ENCODE results near the gene OR5D18.
"Not testable (repeated sequence)": the region's sequence is repeated elsewhere in the genome, so short reads cannot be mapped to it uniquely, and the experiment has no call there.

OR5D18 gene

DNA sequence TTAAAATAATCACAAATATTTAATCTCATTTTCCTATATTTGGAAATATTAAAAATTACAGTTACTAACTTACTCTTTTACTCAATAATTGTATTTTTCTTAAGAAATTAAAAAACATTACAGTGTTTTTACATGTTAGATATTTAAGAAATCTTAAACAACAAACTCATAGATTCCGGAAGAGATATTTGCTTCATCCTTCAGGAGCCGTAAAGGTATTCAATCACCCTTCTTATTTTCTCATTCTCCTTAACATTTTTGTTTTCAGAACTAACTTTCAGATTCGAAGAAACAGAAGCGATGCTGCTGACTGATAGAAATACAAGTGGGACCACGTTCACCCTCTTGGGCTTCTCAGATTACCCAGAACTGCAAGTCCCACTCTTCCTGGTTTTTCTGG, at the start of gene OR5D18:
Gene OR5D18 (plus strand): TSS at position 301 of the 400 bp plus-strand sequence. CDS start 0 bp downstream, at position 301.
- no peak for DNase-seq (ENCODE audit: low read depth, low spot score)

DNA sequence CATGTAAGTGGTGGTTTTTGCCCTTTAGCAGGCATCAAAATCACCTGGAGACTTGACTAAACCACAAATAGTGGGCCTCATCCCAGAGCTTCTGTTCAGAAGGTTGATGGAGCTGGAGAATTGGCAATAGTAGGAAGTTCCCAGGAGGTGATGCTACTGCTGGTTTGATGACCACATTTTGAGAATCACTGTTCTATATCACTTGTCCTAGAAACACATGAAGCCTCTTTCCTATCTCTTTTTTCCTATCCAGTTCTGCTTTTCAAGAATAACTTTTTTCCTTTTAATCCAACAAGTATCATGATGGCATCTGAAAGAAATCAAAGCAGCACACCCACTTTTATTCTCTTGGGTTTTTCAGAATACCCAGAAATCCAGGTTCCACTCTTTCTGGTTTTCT, 46.3 kb upstream of the OR5D18 start, which contains the start of gene OR5D13:
Gene OR5D13 (plus strand): TSS at position 301 of the 400 bp plus-strand sequence. CDS start 0 bp downstream, at position 301.
- DNase-seq (ENCODE audit: low read depth, low spot score): no peak

DNA sequence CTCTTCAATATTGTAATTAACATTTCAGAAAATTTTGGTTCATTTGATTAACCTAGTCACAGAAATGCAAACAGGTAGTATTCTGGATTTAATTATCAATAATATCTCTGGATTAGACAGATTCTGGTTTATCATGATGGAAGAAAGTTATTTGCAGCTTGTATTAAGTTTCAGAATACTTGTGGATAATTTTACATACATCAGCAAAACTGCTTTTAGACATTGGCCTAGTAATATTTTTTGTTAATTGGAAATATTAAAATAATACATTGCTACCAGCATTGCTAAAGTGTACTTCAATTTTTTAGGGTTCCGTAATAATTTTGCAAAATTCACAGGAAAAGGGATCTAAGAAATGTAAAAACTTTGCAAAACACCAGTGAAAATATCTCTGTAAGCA, 27.8 kb upstream of the OR5D18 start:
- DNase-seq (ENCODE audit: low read depth, low spot score): no peak

DNA sequence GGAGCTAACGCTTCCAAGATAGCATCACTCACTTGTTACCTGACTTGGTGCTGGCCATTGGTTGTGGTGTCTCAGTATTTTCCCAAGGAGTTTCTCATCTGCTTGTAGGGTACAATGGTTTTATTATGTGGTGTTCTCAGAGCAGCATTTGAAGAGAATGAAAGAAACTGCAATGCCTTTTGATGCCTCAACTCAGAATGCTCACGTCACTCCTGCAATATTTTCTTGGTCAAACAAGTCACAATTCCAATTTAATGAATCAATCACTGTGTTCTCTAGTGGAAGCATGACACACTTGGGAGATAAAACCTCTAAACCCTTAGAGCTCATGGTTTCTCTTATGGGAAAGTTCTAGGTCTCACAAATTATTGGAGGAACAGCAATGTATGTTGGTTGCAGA, 26.1 kb upstream of the OR5D18 start:
- DNase-seq (ENCODE audit: low read depth, low spot score): no peak

DNA sequence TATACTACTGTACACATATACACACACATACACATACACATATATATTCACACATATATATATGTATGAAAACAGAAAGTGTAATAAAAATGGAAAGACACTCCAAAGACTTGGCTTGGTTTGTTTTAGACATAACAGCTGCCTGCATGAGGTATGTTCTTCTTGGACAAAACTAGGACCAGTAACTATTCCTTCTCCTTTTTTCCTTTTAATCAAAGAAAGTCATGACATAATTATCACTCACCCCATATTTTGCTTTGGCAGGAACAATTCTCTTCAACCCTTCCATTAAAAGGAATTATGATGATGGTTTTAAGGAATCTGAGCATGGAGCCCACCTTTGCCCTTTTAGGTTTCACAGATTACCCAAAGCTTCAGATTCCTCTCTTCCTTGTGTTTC, 24.2 kb upstream of the OR5D18 start, which contains the start of gene OR5D14:
Gene OR5D14 (plus strand): TSS at position 301 of the 400 bp plus-strand sequence. CDS start 0 bp downstream, at position 301.
- DNase-seq (ENCODE audit: low read depth, low spot score): no peak

DNA sequence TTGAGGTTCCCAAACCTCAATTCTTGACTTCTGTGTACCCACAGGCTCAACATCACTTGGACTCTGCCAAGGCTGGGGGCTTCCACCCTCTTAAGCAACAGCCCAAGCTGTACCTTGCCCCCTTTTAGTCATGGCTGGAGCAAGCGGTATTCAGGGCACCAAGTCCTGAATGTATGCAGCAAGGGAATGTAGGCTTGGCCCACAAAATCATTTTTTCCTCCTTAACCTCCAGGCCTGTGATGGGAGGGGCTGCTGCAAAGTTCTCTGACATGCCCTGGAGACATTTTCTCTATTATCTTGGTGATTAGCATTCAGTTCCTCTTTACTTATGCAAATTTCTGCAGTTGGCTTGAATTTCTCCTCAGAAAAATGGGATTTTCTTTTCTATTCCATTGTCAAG, 13.2 kb upstream of the OR5D18 start:
- DNase-seq (ENCODE audit: low read depth, low spot score): no peak

DNA sequence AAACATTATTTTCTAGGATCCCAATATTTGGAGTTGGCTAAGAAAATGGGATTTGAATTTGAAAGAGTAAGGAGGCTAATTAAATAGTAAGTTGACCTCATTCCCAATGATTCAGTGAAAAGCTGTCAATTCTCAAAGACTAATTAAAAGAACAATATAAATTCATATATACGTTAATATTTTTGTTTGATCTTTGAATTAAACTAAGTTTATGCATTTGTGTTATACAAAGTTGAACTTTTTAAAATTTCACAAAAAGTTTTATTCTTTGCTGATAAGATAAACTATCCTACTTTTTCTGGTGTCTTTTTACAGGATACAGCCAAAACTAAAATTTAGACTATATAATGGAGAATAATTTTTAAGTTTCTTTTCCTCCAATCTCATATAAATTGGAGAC, 8.4 kb upstream of the OR5D18 start, which contains the start of gene OR5L1:
Gene OR5L1 (plus strand): TSS at position 301 of the 400 bp plus-strand sequence. CDS start 100 bp downstream, outside the sequence.
- no peak for DNase-seq (ENCODE audit: low read depth, low spot score)

DNA sequence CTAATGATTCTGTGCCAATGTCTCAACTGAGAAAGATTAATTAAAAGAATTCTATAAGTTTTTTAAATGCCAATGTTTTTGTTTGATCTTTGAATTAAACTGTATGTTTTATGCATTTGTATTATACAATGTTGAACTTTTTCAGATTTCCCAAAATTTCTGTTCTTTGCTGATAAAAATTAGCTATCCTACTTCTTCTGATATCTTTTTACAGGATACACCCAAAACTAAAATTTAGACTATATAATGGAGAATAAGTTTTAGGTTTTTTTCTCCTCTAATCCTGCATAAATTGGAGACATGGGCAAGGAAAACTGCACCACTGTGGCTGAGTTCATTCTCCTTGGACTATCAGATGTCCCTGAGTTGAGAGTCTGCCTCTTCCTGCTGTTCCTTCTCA, 7.5 kb downstream of the OR5D18 start, which contains the start of gene OR5L2:
Gene OR5L2 (plus strand): TSS at position 301 of the 400 bp plus-strand sequence. CDS start 0 bp downstream, at position 301.
- no peak for DNase-seq (ENCODE audit: low read depth, low spot score)

DNA sequence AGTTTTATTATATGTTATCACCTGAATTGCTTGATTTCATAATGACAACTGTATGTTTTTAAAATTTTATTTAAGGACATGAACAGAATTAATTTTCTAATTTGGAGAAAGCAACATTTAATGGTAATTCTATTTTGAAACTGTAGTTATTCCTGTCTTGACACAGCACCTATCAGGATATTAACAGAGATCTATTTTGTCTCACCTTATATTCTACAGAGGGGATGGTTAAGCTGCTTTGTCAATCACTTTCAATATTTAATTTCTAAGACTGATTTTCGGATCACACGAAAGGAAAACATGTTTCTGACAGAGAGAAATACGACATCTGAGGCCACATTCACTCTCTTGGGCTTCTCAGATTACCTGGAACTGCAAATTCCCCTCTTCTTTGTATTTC, 19.0 kb downstream of the OR5D18 start, which contains the start of gene OR5D16:
Gene OR5D16 (plus strand): TSS at position 301 of the 400 bp plus-strand sequence. CDS start 0 bp downstream, at position 301.
- DNase-seq (ENCODE audit: low read depth, low spot score): no peak

DNA sequence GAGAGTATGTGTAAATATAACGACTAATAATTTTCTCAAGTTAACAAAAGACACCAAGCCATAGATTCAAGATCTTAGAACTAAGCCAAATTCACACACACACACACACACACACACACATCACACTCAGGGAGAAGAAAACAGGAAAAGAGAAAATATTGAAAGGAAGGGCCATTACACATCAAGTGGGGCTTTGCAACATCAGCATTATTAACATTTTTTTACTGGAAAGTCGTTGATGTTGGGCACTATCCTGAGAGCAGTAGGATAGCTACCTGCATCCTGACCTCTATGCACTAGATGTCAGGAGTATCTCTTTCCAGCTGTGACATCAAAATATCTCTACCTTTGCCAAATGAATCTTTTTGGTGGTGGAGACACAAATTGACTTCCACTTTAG, 28.0 kb downstream of the OR5D18 start:
- no peak for DNase-seq (ENCODE audit: low read depth, low spot score)

DNA sequence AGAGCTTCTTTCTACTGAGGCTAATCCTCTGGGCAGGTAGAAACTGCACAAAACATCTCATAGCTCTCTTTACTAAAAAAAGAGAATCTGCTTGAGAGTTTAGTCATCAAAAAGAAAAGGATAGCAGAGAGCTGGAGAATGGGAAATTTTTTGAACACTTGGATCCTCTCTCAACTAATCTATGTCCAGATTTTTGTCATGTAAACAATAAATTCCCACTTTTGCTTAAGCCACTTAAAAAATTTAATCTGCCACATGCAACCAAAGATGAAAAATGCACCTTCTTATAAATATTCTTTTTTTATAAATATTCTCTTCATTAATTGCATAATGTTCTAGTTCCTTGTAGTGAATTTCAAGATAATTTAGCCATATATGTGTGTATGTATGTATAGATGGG, 29.6 kb downstream of the OR5D18 start:
- DNase-seq (ENCODE audit: low read depth, low spot score): no peak

DNA sequence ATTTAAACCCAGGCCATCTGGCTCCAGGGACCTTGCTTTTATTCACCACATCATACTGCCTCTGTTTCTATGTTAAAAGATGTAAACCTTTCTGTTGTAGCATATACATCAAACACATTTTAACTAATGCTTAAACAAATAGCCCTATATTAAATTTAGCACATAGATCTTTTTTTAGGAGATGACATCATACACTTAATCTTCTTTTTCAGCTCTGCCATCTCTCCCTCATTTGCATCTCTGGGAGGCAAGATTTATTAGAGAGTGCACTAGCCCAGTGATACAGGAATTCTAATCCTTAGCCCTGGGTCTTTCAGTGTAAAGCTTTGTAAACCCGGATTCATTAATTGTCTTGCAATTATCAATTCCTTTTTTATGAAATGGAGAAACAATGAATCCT, 32.7 kb downstream of the OR5D18 start:
- DNase-seq (ENCODE audit: low read depth, low spot score): no peak

DNA sequence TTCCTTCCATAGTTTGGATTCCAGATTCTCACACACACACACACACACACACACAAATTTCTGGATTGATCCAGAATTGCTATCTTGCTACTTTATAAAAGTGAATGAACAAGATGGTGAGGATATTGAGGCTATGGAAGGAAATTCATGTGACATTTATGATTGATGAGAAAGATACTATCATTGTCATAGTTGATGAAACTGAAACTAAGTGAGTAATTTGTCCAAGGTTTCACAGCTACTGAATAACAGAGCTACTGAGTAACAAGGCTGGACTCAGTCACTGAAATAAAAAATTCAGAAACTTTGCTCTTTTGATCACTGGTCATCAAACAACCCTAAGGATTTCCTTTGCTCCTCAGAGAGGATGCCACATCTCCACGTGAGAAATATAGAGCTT, 35.3 kb downstream of the OR5D18 start:
- no peak for DNase-seq (ENCODE audit: low read depth, low spot score)

DNA sequence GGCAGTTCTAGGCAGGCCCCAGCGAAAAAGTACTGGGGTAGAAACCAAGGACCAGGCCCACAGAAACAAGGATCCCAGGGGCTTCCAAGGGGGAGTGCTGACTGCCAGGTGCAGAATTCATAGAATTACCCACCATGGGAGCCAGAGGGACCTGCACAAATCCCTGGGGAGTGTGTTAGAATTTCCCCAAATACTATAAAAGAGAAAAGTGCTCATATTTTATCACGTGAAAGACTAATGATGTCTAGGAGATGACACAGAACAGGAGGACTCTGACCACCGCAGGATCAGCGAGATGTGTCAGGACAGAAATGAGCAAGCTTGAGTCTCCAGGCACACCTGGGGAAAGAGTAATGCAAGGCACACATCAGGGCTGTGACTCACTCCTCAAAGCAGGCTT, 47.9 kb downstream of the OR5D18 start:
- DNase-seq (ENCODE audit: low read depth, low spot score): not testable (repeated sequence)

Data from activated naive CD8-positive, alpha-beta T cell treated with anti-CD3 and anti-CD28 coated beads, Interleukin-2, amount 50 U/mL, for 16 hours (primary cell).